ENCODE data around the gene CAPN9. TPM values are rescaled to one million over a fixed set of nuclear protein-coding genes. Genes with fewer than 3 reads are reported as not detected.
"Not testable (repeated sequence)": the region's sequence is repeated elsewhere in the genome, so short reads cannot be mapped to it uniquely, and the experiment has no call there.

The CAPN9 gene
- total RNA-seq, 2 experiments from 2014 or later, result not detected

- ChIA-PET CTCF (interaction anchor here (0.7 kb wide), 1 partner anchor 539 kb away, joined by 5 read pairs; no protein-coding TSS in a partner anchor), POLR2A (no interaction called here)
- Mint-ChIP-seq H3K4me3 (no peak overlapping the region), H3K36me3 (ENCODE audit: low read depth) (no peaks in the 10 kb centered on the region), H3K4me1 (ENCODE audit: low read depth) (no peaks in the 10 kb centered on the region), H3K27ac (no peak overlapping the region), H3K9me3 (no peaks in the 10 kb centered on the region), H3K27me3 (no peaks in the 10 kb centered on the region)
- TF ChIP-seq CTCF (IDR thresholded peaks at IDR 0.05), result no peak
- intact Hi-C loops (cut with micrococcal nuclease), result no loop called here
- ATAC-seq, result no peak
- DNase-seq, result no peak
These were observed 16.9 kb downstream of the CAPN9 start for GRCh38 chr1:230763927-230764591.

GRCh38 chr1:230766318-230766717 lies 19.1 kb downstream of the CAPN9 start:
- H3K36me3 Mint-ChIP-seq (ENCODE audit: low read depth), result no peaks in the 10 kb centered on the region
- H3K4me1 Mint-ChIP-seq (ENCODE audit: low read depth), result no peaks in the 10 kb centered on the region
- TF ChIP-seq CTCF (IDR thresholded peaks at IDR 0.05), result no peak
- no peaks in the 10 kb centered on the region for H3K27me3 Mint-ChIP-seq
- ATAC-seq (no peak), DNase-seq (no peak)
- ChIA-PET POLR2A (no interaction called here), CTCF (no interaction called here)
- no peak overlapping the region for H3K4me3 Mint-ChIP-seq
- intact Hi-C loops (cut with micrococcal nuclease), result no loop called here
- H3K9me3 Mint-ChIP-seq, result no peaks in the 10 kb centered on the region
- no peak overlapping the region for H3K27ac Mint-ChIP-seq

- H3K27me3 Mint-ChIP-seq; H3K4me1 Mint-ChIP-seq (ENCODE audit: low read depth); intact Hi-C loops (cut with micrococcal nuclease); H3K27ac Mint-ChIP-seq; H3K9me3 Mint-ChIP-seq; H3K36me3 Mint-ChIP-seq (ENCODE audit: low read depth); ATAC-seq; DNase-seq; POLR2A ChIA-PET; H3K4me3 Mint-ChIP-seq; CTCF ChIA-PET: not testable (repeated sequence)
These were observed 20.8 kb downstream of the CAPN9 start for GRCh38 chr1:230767859-230768612.

- no peaks in the 10 kb centered on the region for H3K4me1 Mint-ChIP-seq (ENCODE audit: low read depth)
- no peak overlapping the region for H3K27ac Mint-ChIP-seq
- POLR2A ChIA-PET, result no interaction called here
- H3K4me3 Mint-ChIP-seq, result no peak overlapping the region
- DNase-seq (no peak), ATAC-seq (no peak)
- no peak for TF ChIP-seq CTCF (IDR thresholded peaks at IDR 0.05)
- no peaks in the 10 kb centered on the region for H3K9me3 Mint-ChIP-seq
- H3K27me3 Mint-ChIP-seq, result no peaks in the 10 kb centered on the region
- H3K36me3 Mint-ChIP-seq (ENCODE audit: low read depth), result no peaks in the 10 kb centered on the region
- CTCF ChIA-PET, result no interaction called here
- intact Hi-C loops (cut with micrococcal nuclease), result no loop called here
These were observed 21.8 kb downstream of the CAPN9 start for GRCh38 chr1:230768903-230769570.

GRCh38 chr1:230770317-230770716 lies 23.1 kb downstream of the CAPN9 start:
- CTCF ChIA-PET, result no interaction called here
- Mint-ChIP-seq H3K4me1 (ENCODE audit: low read depth) (no peaks in the 10 kb centered on the region), H3K27ac (no peak overlapping the region), H3K27me3 (no peaks in the 10 kb centered on the region), H3K36me3 (ENCODE audit: low read depth) (no peaks in the 10 kb centered on the region), H3K4me3 (no peak overlapping the region), H3K9me3 (no peaks in the 10 kb centered on the region)
- intact Hi-C loops (cut with micrococcal nuclease), result no loop called here
- POLR2A ChIA-PET, result no interaction called here
- TF ChIP-seq CTCF (IDR thresholded peaks at IDR 0.05), result no peak
- no peak for ATAC-seq
- no peak for DNase-seq

Data from activated CD8-positive, alpha-beta T cell treated with anti-CD3 and anti-CD28 coated beads for 36 hours (primary cell).